Activated T-cell treated with anti-CD3 and anti-CD28 coated beads for 4 hours (primary cell): ENCODE measurements around the gene MYRFL.
"Not testable (repeated sequence)": the region's sequence is repeated elsewhere in the genome, so short reads cannot be mapped to it uniquely, and the experiment has no call there.

ENCODE experiments used
- DNase-seq: peaks from one replicate; pipeline ENCODE4 v3.0.0-alpha.2; 2020

Gene MYRFL

GRCh38 chr12:69994086-69994485, 169.1 kb downstream of the MYRFL start:
- not testable (repeated sequence) for DNase-seq

GRCh38 chr12:69994724-69995173, 169.7 kb downstream of the MYRFL start:
- DNase-seq: no peak

DNA sequence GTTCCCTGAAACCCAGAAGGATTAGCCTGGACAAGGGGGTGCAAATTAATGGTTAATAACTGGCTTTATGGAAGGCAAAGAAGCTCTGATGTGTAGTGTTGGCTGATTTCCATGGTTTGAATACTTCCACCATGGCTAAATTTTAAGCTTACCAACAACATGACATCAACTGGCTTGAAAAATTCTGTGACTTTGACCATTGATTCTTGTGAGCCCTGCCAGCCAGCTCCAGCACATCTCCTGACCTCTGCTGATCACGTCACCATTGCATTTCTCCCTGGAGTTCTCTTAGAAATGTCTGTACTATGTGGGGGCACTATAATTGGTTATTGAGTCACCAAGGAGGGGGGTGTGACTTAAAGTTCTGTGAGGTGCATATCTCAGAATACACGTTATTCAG, 171.2 kb downstream of the MYRFL start:
- no peak for DNase-seq

- no peak for DNase-seq
Observed at GRCh38 chr12:69996722-69997121, 171.7 kb downstream of the MYRFL start.

DNA sequence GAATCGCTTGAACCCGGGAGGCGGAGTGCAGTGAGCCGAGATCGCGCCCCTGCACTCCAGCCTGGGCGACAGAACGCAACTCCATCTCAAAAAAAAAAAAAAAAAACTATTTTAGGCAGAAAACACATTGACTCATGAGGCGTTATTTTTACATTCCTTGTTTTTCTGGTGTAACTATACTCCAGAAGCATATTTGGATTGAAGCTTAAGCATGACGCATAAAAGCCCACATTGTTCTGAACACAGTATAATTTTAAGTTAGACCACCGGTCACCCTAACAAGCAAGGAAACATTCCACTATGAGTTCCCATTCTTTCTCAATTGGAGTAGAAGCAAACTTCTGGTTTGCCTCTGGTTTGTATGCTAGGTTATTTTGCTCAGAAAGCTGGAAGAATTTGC, 173.0 kb downstream of the MYRFL start:
- DNase-seq: no peak

GRCh38 chr12:69998922-69999321, 173.9 kb downstream of the MYRFL start:
- no peak for DNase-seq

DNA sequence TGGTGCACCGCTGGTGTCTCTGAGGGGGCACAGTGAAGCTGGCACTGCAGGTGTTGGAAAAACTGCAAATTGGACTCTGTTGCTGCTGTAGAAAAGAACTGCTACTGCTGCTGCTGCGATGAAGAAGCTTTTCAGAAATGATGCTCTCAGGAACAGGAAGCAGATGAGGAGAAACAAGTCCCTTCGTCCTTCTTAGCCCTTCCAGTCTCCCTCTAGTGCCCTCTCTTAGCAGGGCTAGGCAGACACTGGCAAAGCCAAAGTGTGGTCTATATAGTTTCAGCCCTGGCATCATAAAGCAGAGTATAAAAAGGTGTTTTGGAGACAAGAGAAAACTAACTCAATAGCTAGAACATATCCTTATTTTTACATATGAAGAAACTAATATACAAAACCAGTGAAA, 174.5 kb downstream of the MYRFL start:
- no peak for DNase-seq

- DNase-seq: no peak
Observed at GRCh38 chr12:70002097-70002911, 177.3 kb downstream of the MYRFL start.

DNA sequence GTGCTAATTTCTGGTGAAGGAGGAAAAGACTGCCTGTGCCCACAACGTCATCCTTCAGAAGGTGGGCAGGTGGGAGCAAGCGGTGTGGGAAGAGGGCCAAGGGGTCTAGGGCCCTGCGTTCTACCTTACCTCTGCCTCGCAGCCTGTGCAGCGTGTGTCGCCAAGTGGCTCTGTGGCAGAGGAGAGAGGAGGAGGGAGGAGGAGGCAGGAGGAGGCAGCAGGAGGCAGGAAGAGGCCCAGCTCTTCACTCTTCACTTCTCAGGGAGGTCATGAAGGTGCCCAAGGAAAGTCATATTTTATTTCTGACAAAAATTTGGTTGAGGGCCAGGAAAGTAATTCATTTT, 177.9 kb downstream of the MYRFL start:
- no peak for DNase-seq

DNA sequence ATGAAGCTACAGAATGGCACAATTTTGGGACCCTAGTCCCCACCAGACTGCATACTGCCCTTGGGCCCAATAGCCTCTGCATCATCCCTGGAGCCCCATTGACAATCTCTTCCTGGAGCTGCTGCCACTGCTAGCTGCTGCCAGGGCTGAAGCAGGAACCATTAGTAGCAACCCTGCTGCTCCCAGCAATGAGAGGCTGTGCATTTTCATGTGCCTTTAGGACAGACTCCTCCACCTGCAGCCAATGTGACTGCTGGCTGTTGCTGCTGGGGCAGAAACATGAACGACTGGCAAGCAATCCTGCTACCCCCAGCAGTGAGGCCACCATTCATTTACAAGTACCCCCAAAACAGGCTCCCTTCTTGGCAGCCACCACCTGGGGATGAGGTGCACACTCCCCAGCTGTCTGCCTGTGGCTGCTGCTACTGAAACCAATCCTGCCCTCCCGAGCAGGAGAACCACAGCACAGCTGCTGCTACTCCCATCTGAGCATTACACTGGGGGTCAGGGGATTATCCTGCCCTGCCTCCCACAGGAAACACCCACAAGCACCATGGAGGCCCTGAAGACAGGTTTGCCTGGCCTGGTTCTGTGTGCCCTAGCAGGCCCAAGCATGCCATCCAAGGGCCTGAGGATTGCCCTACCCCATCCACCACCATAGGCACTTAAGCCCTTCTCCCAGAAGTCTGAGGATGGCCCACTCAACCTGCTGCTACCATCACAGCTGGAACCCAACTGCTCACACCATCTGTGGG, 181.0 kb downstream of the MYRFL start:
- no peak for DNase-seq

GRCh38 chr12:70006619-70006973, 181.6 kb downstream of the MYRFL start:
- no peak for DNase-seq

GRCh38 chr12:70007687-70008086, 182.7 kb downstream of the MYRFL start:
- DNase-seq: no peak
